Neural crest cell (in vitro differentiated cells): Measurements from ENCODE around the gene HINT1. TPM values are rescaled to one million over a fixed set of nuclear protein-coding genes. Genes with fewer than 3 reads are reported as not detected.

Experiments used
- DNase-seq: peaks from one replicate; pipeline ENCODE4 v3.0.0; 2021; ENCODE audit warnings: low read depth, mixed read lengths, low spot score
- H3K27ac Mint-ChIP-seq: one replicate; pipeline ENCODE4 v1.8.0; 2021; ENCODE audit warnings: mild to moderate bottlenecking, mixed read lengths; ENCODE audit not compliant: unreplicated experiment
- H3K27me3 Mint-ChIP-seq: 2 replicates; pipeline ENCODE4 v1.8.0; 2021; ENCODE audit warnings: low read depth, mild to moderate bottlenecking, mixed read lengths
- H3K36me3 Mint-ChIP-seq: 2 replicates; pipeline ENCODE4 v1.8.0; 2021; ENCODE audit warnings: low read depth, mild to moderate bottlenecking, mixed read lengths
- H3K4me1 Mint-ChIP-seq: 2 replicates; pipeline ENCODE4 v1.8.0; 2021; ENCODE audit warnings: mixed read lengths
- H3K4me3 Mint-ChIP-seq: one replicate; pipeline ENCODE4 v1.8.0; 2021; ENCODE audit warnings: mild to moderate bottlenecking, mixed read lengths
- H3K9me3 Mint-ChIP-seq: 2 replicates; pipeline ENCODE4 v1.8.0; 2021; ENCODE audit warnings: mixed read lengths
- CTCF ChIP-seq: fragments of 200-600 bp; sonication (generic); conservative IDR thresholded peaks from 2 replicates; pipeline ENCODE4 v1.5.0; 2021; ENCODE audit warnings: antibody characterized with exemption, mild to moderate bottlenecking
- total RNA-seq: library from RNA; stranded (reverse); gene quantifications from 2 replicates; pipeline ENCODE4 v1.2.1, GENCODE V29; 2021

HINT1 gene
- total RNA-seq, 1 donor from 2014 or later, result 264 TPM

GRCh38 chr5:131163276-131164119 is 1.6 kb downstream of the HINT1 start:
- Mint-ChIP-seq H3K27me3 (no peaks in the 10 kb centered on the region), H3K4me1 (peaks cover 33% of the 10 kb centered on the region), H3K36me3 (peaks cover 26% of the 10 kb centered on the region), H3K27ac (peak overlapping the region; percentile 86), H3K4me3 (peak overlapping the region; percentile 93), H3K9me3 (no peaks in the 10 kb centered on the region)
- DNase-seq, result no peak
- no peak for TF ChIP-seq CTCF

- H3K27me3 Mint-ChIP-seq, result no peaks in the 10 kb centered on the region
- no peaks in the 10 kb centered on the region for H3K9me3 Mint-ChIP-seq
- H3K4me1 Mint-ChIP-seq, result peaks cover 25% of the 10 kb centered on the region
- DNase-seq, result no peak
- no peak overlapping the region for H3K4me3 Mint-ChIP-seq
- no peak for TF ChIP-seq CTCF
- H3K36me3 Mint-ChIP-seq, result peaks cover 29% of the 10 kb centered on the region
- H3K27ac Mint-ChIP-seq, result no peak overlapping the region
Measured at GRCh38 chr5:131160134-131160533, 4.9 kb downstream of the HINT1 start.

GRCh38 chr5:131156957-131157356 is 8.1 kb downstream of the HINT1 start:
- no peak for TF ChIP-seq CTCF
- Mint-ChIP-seq H3K27me3 (no peaks in the 10 kb centered on the region), H3K4me1 (peaks cover 4% of the 10 kb centered on the region), H3K27ac (no peak overlapping the region), H3K9me3 (no peaks in the 10 kb centered on the region), H3K4me3 (peak overlapping the region; percentile 18), H3K36me3 (peaks cover 20% of the 10 kb centered on the region)
- DNase-seq, result no peak

GRCh38 chr5:131156385-131156784 is 8.7 kb downstream of the HINT1 start:
- Mint-ChIP-seq H3K4me3 (no peak overlapping the region), H3K27me3 (no peaks in the 10 kb centered on the region), H3K36me3 (peaks cover 16% of the 10 kb centered on the region), H3K27ac (no peak overlapping the region), H3K9me3 (no peaks in the 10 kb centered on the region), H3K4me1 (peaks cover 4% of the 10 kb centered on the region)
- DNase-seq, result no peak
- no peak for TF ChIP-seq CTCF

GRCh38 chr5:131151216-131151615 is 13.8 kb downstream of the HINT1 start:
- Mint-ChIP-seq H3K4me3 (no peak overlapping the region), H3K27me3 (no peaks in the 10 kb centered on the region), H3K27ac (no peak overlapping the region), H3K36me3 (no peaks in the 10 kb centered on the region), H3K4me1 (no peaks in the 10 kb centered on the region), H3K9me3 (no peaks in the 10 kb centered on the region)
- DNase-seq, result no peak
- no peak for TF ChIP-seq CTCF
